Activated T-helper 2 cell treated with anti-CD3 and anti-CD28 coated beads, Interferon-gamma antibody, Interleukin-2, Interleukin-4, amounts not matched to agents 10 μg/mL and 5 μg/mL and 100 μg/mL, durations not matched to agents 14 hours and 24 hours and 36 hours (primary cell): ENCODE data around the gene FAM163B. TPM values are rescaled to one million over a fixed set of nuclear protein-coding genes. Genes with fewer than 3 reads are reported as not detected.

Source experiments
- DNase-seq: peaks from one replicate; pipeline ENCODE4 v3.0.0; 2021; ENCODE audit warnings: low spot score
- H3K27ac Mint-ChIP-seq: one replicate; pipeline ENCODE4 v1.8.0; 2021; ENCODE audit warnings: mixed read lengths
- H3K27me3 Mint-ChIP-seq: one replicate; pipeline ENCODE4 v1.8.0; 2021; ENCODE audit warnings: low read depth, mixed read lengths
- H3K36me3 Mint-ChIP-seq: one replicate; pipeline ENCODE4 v1.8.0; 2021; ENCODE audit warnings: low read depth, mixed read lengths
- H3K4me1 Mint-ChIP-seq: one replicate; pipeline ENCODE4 v1.8.0; 2021; ENCODE audit warnings: low read depth, mixed read lengths
- H3K4me3 Mint-ChIP-seq: one replicate; pipeline ENCODE4 v1.8.0; 2021; ENCODE audit warnings: low read depth, mild to moderate bottlenecking, moderate library complexity, mixed read lengths
- H3K9me3 Mint-ChIP-seq: one replicate; pipeline ENCODE4 v1.8.0; 2021; ENCODE audit warnings: mixed read lengths
- intact Hi-C: fragments of 100-400 bp; cut with micrococcal nuclease; formaldehyde crosslinking; loops from one replicate; pipeline ENCODE4 v1.15.1; 2023
- total RNA-seq: library from RNA; stranded (reverse); gene quantifications from 2 replicates; pipeline ENCODE4 v1.2.3, GENCODE V29; 2022

The FAM163B gene
- total RNA-seq, 1 donor from 2014 or later = not detected

GRCh38 chr9:133643978-133644760, 35.0 kb upstream of the FAM163B start:
- Mint-ChIP-seq H3K36me3 (no peaks in the 10 kb centered on the region), H3K27me3 (no peaks in the 10 kb centered on the region), H3K9me3 (no peaks in the 10 kb centered on the region), H3K4me3 (no peak overlapping the region), H3K4me1 (no peaks in the 10 kb centered on the region), H3K27ac (no peak overlapping the region)
- DNase-seq = no peak
- intact Hi-C loops = no loop called here

- no peak for DNase-seq
- no peaks in the 10 kb centered on the region for H3K36me3 Mint-ChIP-seq
- H3K4me1 Mint-ChIP-seq = no peaks in the 10 kb centered on the region
- H3K4me3 Mint-ChIP-seq = no peak overlapping the region
- intact Hi-C loops = no loop called here
- no peak overlapping the region for H3K27ac Mint-ChIP-seq
- no peaks in the 10 kb centered on the region for H3K9me3 Mint-ChIP-seq
- H3K27me3 Mint-ChIP-seq = no peaks in the 10 kb centered on the region
Observed at GRCh38 chr9:133643362-133643755, 34.2 kb upstream of the FAM163B start.

GRCh38 chr9:133642708-133643361, 33.6 kb upstream of the FAM163B start:
- Mint-ChIP-seq H3K4me3 (no peak overlapping the region), H3K36me3 (no peaks in the 10 kb centered on the region), H3K27me3 (no peaks in the 10 kb centered on the region), H3K4me1 (no peaks in the 10 kb centered on the region), H3K9me3 (no peaks in the 10 kb centered on the region), H3K27ac (no peak overlapping the region)
- no peak for DNase-seq
- intact Hi-C loops = no loop called here

GRCh38 chr9:133641861-133642595, 32.8 kb upstream of the FAM163B start:
- no peaks in the 10 kb centered on the region for H3K27me3 Mint-ChIP-seq

GRCh38 chr9:133641396-133641655, 32.1 kb upstream of the FAM163B start:
- intact Hi-C loops = no loop called here
- no peak overlapping the region for H3K4me3 Mint-ChIP-seq
- no peaks in the 10 kb centered on the region for H3K4me1 Mint-ChIP-seq
- no peak overlapping the region for H3K27ac Mint-ChIP-seq
- H3K9me3 Mint-ChIP-seq = no peaks in the 10 kb centered on the region
- H3K36me3 Mint-ChIP-seq = no peaks in the 10 kb centered on the region
- no peak for DNase-seq
- no peaks in the 10 kb centered on the region for H3K27me3 Mint-ChIP-seq

More at GRCh38 chr9:133641861-133642595, 32.8 kb upstream of the FAM163B start:
- H3K36me3 Mint-ChIP-seq = no peaks in the 10 kb centered on the region
- H3K9me3 Mint-ChIP-seq = no peaks in the 10 kb centered on the region
- intact Hi-C loops = no loop called here
- H3K4me1 Mint-ChIP-seq = no peaks in the 10 kb centered on the region
- no peak overlapping the region for H3K4me3 Mint-ChIP-seq
- H3K27ac Mint-ChIP-seq = no peak overlapping the region
- no peak for DNase-seq

- H3K27me3 Mint-ChIP-seq = no peaks in the 10 kb centered on the region
- intact Hi-C loops = no loop called here
- H3K4me3 Mint-ChIP-seq = no peak overlapping the region
- no peak for DNase-seq
- no peaks in the 10 kb centered on the region for H3K36me3 Mint-ChIP-seq
- no peak overlapping the region for H3K27ac Mint-ChIP-seq
- H3K9me3 Mint-ChIP-seq = no peaks in the 10 kb centered on the region
- no peaks in the 10 kb centered on the region for H3K4me1 Mint-ChIP-seq
Observed at GRCh38 chr9:133640580-133641395, 31.6 kb upstream of the FAM163B start.

GRCh38 chr9:133640160-133640559, 31.0 kb upstream of the FAM163B start:
- intact Hi-C loops = no loop called here
- Mint-ChIP-seq H3K27ac (no peak overlapping the region), H3K9me3 (no peaks in the 10 kb centered on the region), H3K36me3 (no peaks in the 10 kb centered on the region), H3K4me1 (no peaks in the 10 kb centered on the region), H3K27me3 (no peaks in the 10 kb centered on the region), H3K4me3 (no peak overlapping the region)
- no peak for DNase-seq

- H3K4me3 Mint-ChIP-seq = no peak overlapping the region
- no peaks in the 10 kb centered on the region for H3K27me3 Mint-ChIP-seq
- H3K9me3 Mint-ChIP-seq = no peaks in the 10 kb centered on the region
- no peaks in the 10 kb centered on the region for H3K4me1 Mint-ChIP-seq
- no peaks in the 10 kb centered on the region for H3K36me3 Mint-ChIP-seq
- no peak overlapping the region for H3K27ac Mint-ChIP-seq
- no peak for DNase-seq
- intact Hi-C loops = no loop called here
Observed at GRCh38 chr9:133639613-133640012, 30.4 kb upstream of the FAM163B start.

- H3K36me3 Mint-ChIP-seq = no peaks in the 10 kb centered on the region
- no peaks in the 10 kb centered on the region for H3K27me3 Mint-ChIP-seq
- no peak overlapping the region for H3K4me3 Mint-ChIP-seq
- H3K27ac Mint-ChIP-seq = no peak overlapping the region
- DNase-seq = no peak
- no peaks in the 10 kb centered on the region for H3K9me3 Mint-ChIP-seq
- H3K4me1 Mint-ChIP-seq = no peaks in the 10 kb centered on the region
- intact Hi-C loops = no loop called here
Observed at GRCh38 chr9:133638711-133639110, 29.5 kb upstream of the FAM163B start.

- Mint-ChIP-seq H3K27ac (no peak overlapping the region), H3K9me3 (no peaks in the 10 kb centered on the region), H3K4me1 (no peaks in the 10 kb centered on the region), H3K36me3 (no peaks in the 10 kb centered on the region), H3K27me3 (no peaks in the 10 kb centered on the region), H3K4me3 (no peak overlapping the region)
- DNase-seq = no peak
- intact Hi-C loops = no loop called here
Observed at GRCh38 chr9:133638076-133638475, 28.9 kb upstream of the FAM163B start.

- Mint-ChIP-seq H3K4me1 (no peaks in the 10 kb centered on the region), H3K4me3 (no peak overlapping the region), H3K27ac (no peak overlapping the region), H3K9me3 (no peaks in the 10 kb centered on the region), H3K36me3 (no peaks in the 10 kb centered on the region), H3K27me3 (no peaks in the 10 kb centered on the region)
- DNase-seq = no peak
- intact Hi-C loops = no loop called here
Observed at GRCh38 chr9:133637451-133638055, 28.4 kb upstream of the FAM163B start.

GRCh38 chr9:133636902-133637301, 27.7 kb upstream of the FAM163B start:
- H3K36me3 Mint-ChIP-seq = no peaks in the 10 kb centered on the region
- H3K27me3 Mint-ChIP-seq = no peaks in the 10 kb centered on the region

More at GRCh38 chr9:133636902-133637301, 27.7 kb upstream of the FAM163B start:
- intact Hi-C loops = no loop called here
- no peak overlapping the region for H3K4me3 Mint-ChIP-seq
- no peak for DNase-seq
- H3K27ac Mint-ChIP-seq = no peak overlapping the region
- H3K9me3 Mint-ChIP-seq = no peaks in the 10 kb centered on the region
- H3K4me1 Mint-ChIP-seq = no peaks in the 10 kb centered on the region
